D721Med (cell line): Measurements from ENCODE around the gene AGFG2.
"Not testable (repeated sequence)": the region's sequence is repeated elsewhere in the genome, so short reads cannot be mapped to it uniquely, and the experiment has no call there.

Experiments
- DNase-seq: peaks from one replicate; pipeline ENCODE4 v3.0.0; 2011; ENCODE audit warnings: low spot score; ENCODE audit not compliant: insufficient read length
- FAIRE-seq: peaks from 2 replicates; lab custom pipeline; 2011; peaks lifted over from hg19 to GRCh38; lab: Jason Lieb, UNC
- CTCF ChIP-seq: IDR thresholded peaks from 2 replicates; pipeline ENCODE4 v1.5.1; 2012; ENCODE audit warnings: mild to moderate bottlenecking, control low read depth; ENCODE audit not compliant: insufficient read depth; ENCODE audit errors: missing control alignments

AGFG2 gene

GRCh38 chr7:100532165-100533022 lies 6.6 kb upstream of the AGFG2 start:
- DNase-seq = no peak
- FAIRE-seq = no peak

GRCh38 chr7:100535982-100536381 lies 3.0 kb upstream of the AGFG2 start:
- DNase-seq, FAIRE-seq: not testable (repeated sequence)

More at GRCh38 chr7:100532165-100533022, 6.6 kb upstream of the AGFG2 start:
- no peak for TF ChIP-seq CTCF

- DNase-seq, FAIRE-seq: not testable (repeated sequence)
Measured at GRCh38 chr7:100536695-100537094, 2.3 kb upstream of the AGFG2 start.

GRCh38 chr7:100538348-100538653 lies 702 bp upstream of the AGFG2 start:
- DNase-seq (no peak), FAIRE-seq (no peak)
- TF ChIP-seq CTCF = no peak

- TF ChIP-seq CTCF = no peak
- no peak for DNase-seq
- FAIRE-seq = no peak
Measured at GRCh38 chr7:100539436-100540006, 518 bp downstream of the AGFG2 start.

GRCh38 chr7:100540073-100540723 lies 1.2 kb downstream of the AGFG2 start:
- TF ChIP-seq CTCF = no peak
- FAIRE-seq (no peak), DNase-seq (no peak)

GRCh38 chr7:100541309-100541708 lies 2.3 kb downstream of the AGFG2 start:
- FAIRE-seq, DNase-seq: not testable (repeated sequence)

GRCh38 chr7:100543586-100543985 lies 4.6 kb downstream of the AGFG2 start:
- DNase-seq (no peak), FAIRE-seq (no peak)
- no peak for TF ChIP-seq CTCF
